Rectal smooth muscle tissue (tissue), 1 donor: ENCODE measurements around the gene PLEKHJ1.
"Not testable (repeated sequence)": the region's sequence is repeated elsewhere in the genome, so short reads cannot be mapped to it uniquely, and the experiment has no call there.

ENCODE experiments used
- H3K27ac ChIP-seq: one replicate; pipeline ENCODE4 v1.7.0; 2013; ENCODE audit warnings: low read depth, low read length, inconsistent platforms
- H3K27me3 ChIP-seq: one replicate; pipeline ENCODE4 v1.7.0; 2013; ENCODE audit warnings: low read length; ENCODE audit not compliant: control insufficient read depth, insufficient read depth
- H3K36me3 ChIP-seq: one replicate; pipeline ENCODE4 v1.7.0; 2013; ENCODE audit warnings: low read length; ENCODE audit not compliant: control insufficient read depth, insufficient read depth
- H3K4me1 ChIP-seq: one replicate; pipeline ENCODE4 v1.7.0; 2013; ENCODE audit warnings: low read length; ENCODE audit not compliant: control insufficient read depth, insufficient read depth
- H3K4me3 ChIP-seq: one replicate; pipeline ENCODE4 v1.7.0; 2013; ENCODE audit warnings: low read length
- H3K9ac ChIP-seq: one replicate; pipeline ENCODE4 v1.7.0; 2013; ENCODE audit warnings: low read length

The PLEKHJ1 gene

DNA sequence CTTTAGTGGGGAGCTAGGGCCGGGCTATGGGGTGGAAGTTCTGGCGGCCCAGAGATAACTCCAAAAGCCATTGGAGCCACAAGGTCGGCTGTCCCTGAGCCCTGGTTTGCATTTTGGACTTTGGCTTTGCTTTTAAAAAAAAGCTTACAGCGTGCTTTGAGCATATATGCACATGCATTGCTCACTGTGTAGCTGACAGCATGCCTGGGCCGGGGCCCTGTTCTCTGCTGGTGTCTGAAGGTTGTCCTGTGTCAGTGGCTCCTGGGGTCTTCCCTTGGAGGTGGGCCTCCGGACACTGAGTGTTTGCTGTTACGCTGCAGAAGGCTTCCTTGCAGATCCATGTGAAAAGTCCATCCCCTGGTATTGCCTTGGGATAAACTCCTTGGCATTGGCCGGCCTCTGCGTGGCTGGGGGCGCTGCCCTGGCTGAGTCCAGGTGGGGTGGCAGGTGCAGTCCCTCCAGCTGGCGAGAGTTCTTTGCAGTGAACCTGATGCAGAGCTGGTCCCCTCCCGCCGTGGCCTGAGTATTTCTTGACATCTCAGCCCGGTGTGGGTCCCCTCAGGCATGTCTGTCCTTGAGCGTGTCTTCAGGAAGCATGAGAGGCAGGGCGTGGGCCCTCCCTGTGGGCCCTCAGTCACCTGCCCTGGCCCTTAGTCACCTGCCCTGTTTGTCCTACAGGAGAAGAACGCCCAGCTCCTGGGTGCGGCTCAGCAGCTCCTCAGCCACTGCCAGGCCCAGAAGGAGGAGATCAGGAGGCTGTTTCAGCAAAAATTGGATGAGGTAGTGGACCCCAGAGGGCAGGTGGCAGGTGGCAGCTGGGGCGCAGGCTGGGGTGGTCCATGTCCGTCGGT lies 23.0 kb downstream of the PLEKHJ1 start:
- Histone ChIP-seq H3K27me3 (no peaks in the 10 kb centered on the region), H3K27ac (peak overlapping the region; percentile 7), H3K9ac (no peak overlapping the region), H3K36me3 (peaks cover 36% of the 10 kb centered on the region), H3K4me1 (no peaks in the 10 kb centered on the region), H3K4me3 (peak overlapping the region; percentile 21)

DNA sequence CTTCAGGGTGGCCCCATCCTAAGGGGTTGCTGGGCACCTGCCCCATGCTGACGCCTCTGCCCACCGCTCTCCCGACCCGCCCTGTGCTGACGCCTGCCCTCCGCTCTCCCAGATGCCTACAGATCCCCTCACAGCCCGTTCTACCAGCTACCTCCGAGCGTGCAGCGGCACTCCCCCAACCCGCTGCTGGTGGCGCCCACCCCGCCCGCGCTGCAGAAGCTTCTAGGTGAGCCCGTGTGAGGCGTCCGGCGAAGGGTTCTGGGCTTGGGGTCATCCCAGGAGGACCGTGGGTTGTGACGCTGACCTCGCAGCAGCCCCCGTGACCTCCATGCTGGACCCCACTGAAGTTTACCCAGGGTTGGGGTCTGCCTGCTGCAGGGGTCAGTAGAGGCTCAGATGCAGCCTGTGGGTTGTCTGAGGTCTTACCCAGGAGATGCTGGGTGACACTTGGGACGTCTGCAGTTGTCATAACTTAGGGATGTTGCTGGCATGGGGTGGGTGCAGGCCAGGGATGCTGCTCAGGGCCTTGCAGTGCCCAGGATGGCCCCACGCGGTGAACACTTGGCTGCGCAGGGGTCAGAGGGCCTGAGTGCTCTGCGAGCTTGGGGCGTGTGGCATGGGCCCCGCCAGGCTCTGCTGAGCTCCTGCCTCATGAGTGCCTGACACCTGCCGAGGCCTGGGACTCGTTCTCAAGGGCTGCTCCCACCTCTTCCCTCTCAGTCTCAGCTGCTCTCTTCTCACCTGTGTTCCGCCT lies 25.0 kb downstream of the PLEKHJ1 start:
- no peak overlapping the region for H3K4me3 ChIP-seq
- H3K9ac ChIP-seq = no peak overlapping the region
- no peak overlapping the region for H3K27ac ChIP-seq
- H3K36me3 ChIP-seq = peaks cover 27% of the 10 kb centered on the region
- H3K4me1 ChIP-seq = no peaks in the 10 kb centered on the region
- no peaks in the 10 kb centered on the region for H3K27me3 ChIP-seq

DNA sequence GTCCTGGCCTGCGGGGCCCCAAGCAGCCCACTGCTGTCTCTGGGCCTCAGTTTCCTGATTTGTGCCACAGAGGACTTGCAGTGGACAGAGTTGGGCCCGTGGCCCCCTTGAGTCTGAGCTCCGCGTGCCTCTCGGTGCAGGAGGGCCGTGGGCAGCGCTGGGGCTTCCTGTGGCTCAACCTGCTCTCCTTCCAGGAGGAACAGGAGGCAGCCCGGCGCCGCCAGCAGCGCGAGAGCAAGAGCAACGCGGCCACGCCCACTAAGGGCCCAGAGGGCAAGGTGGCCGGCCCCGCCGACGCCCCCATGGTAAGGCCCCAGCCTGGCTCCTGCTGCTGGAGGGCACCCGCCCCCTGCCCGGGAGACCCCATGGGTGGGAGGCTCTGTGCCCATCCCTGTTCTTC lies 25.9 kb downstream of the PLEKHJ1 start:
- no peaks in the 10 kb centered on the region for H3K4me1 ChIP-seq
- no peaks in the 10 kb centered on the region for H3K27me3 ChIP-seq
- no peak overlapping the region for H3K9ac ChIP-seq
- no peak overlapping the region for H3K27ac ChIP-seq
- H3K4me3 ChIP-seq = no peak overlapping the region
- peaks cover 22% of the 10 kb centered on the region for H3K36me3 ChIP-seq

DNA sequence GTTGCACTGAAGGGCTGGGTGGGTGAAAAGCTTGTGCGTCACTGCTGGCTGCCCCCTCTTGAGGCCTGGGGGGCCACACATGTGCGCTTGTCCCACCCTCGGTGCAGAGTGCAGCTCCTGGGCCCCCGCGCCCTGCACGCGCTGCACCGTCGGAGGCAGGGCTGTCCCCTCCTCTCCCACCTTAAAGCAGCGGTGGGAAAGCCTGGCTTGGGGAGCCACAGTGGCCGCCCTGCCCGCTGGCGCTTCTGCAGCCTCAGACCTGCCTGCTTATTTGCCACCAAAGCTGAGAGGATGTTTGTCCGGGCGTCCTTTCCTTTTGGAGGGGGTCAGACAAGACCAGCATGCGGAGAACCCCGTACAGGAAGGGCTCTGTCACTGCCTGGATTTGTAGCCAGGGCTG lies 26.7 kb downstream of the PLEKHJ1 start:
- Histone ChIP-seq H3K27ac (no peak overlapping the region), H3K9ac (no peak overlapping the region), H3K4me3 (no peak overlapping the region), H3K4me1 (no peaks in the 10 kb centered on the region), H3K36me3 (peaks cover 19% of the 10 kb centered on the region), H3K27me3 (no peaks in the 10 kb centered on the region)

DNA sequence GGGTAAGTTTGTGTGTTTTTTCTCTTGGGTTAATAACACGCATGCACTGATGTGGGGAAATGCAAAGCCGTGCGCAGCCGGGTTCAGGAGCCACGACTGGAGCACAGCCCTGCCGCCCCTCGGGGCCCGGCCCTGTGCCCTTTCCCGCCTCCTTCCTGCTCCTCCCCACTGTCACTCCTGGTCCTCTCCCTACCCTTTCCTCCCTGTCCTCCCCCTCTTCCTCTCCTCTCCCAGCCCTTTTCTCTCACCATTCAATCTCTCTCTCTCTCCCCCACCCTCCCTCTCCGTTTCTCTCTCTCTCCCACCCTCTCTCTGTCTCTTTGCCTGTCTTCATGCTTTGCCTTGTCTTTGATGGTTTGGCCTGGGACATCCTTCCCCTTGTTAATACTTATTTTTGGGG lies 27.2 kb downstream of the PLEKHJ1 start:
- no peaks in the 10 kb centered on the region for H3K27me3 ChIP-seq
- no peak overlapping the region for H3K4me3 ChIP-seq
- no peaks in the 10 kb centered on the region for H3K4me1 ChIP-seq
- H3K36me3 ChIP-seq = peaks cover 20% of the 10 kb centered on the region
- no peak overlapping the region for H3K27ac ChIP-seq
- no peak overlapping the region for H3K9ac ChIP-seq

DNA sequence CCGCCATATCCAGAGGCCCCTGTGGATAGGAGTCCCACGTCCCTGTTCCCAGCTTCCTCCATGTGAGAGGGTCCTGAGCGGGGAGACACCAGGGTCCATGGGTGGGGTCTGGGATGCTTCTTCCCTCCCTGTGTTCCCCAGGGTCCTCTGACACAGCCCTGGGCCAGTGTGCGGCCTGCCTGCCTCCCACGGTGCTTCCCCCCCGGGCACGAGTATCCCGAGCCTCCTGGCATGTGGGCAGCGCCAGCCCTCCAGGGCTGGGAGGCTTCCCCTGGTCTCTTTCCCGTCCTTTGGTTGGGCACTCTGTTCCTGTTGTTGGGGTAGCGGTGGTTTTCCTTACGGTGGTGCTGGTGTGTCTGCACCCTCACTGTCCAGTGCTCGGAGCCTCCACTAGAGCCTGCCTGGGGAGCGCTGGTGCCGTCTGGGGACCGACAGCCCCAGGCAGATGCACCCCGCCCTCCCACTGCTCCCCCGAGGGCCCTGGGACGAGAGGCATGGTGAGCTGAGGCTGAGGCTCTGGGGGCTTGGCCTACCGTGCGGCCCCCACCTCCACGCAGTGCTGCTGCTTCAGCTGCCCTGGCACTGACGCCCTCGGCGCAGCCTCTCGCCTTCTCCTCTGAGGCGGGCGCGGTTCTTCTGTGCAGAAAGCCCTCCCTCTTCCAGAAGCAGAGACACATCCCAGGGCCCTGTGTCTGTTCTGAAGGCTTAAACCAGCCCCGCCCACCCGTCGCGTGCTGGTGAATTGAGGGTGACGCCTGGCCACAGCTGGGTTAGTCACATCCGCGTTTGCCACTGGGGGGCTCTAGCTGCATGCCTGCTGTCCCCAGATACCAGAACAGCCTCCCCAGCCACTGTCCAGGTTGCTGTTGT lies 27.9 kb downstream of the PLEKHJ1 start:
- H3K4me1 ChIP-seq = no peaks in the 10 kb centered on the region
- H3K9ac ChIP-seq = no peak overlapping the region
- H3K36me3 ChIP-seq = peaks cover 21% of the 10 kb centered on the region
- no peaks in the 10 kb centered on the region for H3K27me3 ChIP-seq
- no peak overlapping the region for H3K27ac ChIP-seq
- H3K4me3 ChIP-seq = no peak overlapping the region

DNA sequence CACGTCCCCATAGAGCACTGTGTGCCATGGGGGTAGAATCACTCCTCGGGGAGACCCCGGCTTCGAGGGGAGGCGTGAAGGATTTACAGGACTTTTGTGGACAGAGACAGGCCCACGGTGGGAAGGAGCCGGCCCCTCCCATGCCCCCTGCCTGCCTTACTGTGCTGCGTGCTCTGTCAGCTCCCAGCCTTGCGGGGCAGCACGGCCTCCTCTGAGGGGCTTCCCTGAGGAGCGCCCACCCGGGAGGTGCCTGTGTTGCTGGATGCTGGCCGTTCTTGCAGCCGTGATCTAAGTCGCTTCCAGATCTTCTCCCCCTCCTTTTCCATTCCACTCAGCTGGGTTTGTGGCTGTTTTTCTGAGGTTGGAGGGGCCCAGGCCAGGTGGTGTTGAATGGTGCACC lies 29.1 kb downstream of the PLEKHJ1 start:
- no peak overlapping the region for H3K27ac ChIP-seq
- H3K4me1 ChIP-seq = no peaks in the 10 kb centered on the region
- H3K36me3 ChIP-seq = peaks cover 19% of the 10 kb centered on the region
- no peak overlapping the region for H3K4me3 ChIP-seq
- no peaks in the 10 kb centered on the region for H3K27me3 ChIP-seq
- no peak overlapping the region for H3K9ac ChIP-seq

DNA sequence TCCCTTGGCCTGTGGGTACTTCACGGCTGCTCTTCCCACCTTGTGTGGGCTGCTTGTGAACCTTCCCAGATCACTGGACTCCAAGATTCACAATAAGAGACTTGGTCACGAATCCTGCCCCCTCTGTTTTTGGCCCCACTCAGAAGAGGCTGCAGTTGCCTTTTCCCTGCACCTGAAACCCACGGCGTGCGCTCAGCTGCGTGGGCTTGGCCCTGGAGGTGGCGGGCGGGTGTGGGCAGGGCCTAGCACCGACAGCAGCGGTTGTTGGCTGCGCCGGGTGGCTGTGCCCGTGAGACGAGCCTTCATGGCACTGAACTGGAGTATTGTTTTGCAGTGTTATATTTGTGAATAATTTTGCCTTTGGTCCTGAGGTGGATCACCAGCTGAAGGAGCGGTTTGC lies 33.8 kb downstream of the PLEKHJ1 start:
- H3K36me3 ChIP-seq = peaks cover 14% of the 10 kb centered on the region
- H3K4me1 ChIP-seq = no peaks in the 10 kb centered on the region
- no peaks in the 10 kb centered on the region for H3K27me3 ChIP-seq
- H3K27ac ChIP-seq = no peak overlapping the region
- no peak overlapping the region for H3K9ac ChIP-seq
- H3K4me3 ChIP-seq = no peak overlapping the region

DNA sequence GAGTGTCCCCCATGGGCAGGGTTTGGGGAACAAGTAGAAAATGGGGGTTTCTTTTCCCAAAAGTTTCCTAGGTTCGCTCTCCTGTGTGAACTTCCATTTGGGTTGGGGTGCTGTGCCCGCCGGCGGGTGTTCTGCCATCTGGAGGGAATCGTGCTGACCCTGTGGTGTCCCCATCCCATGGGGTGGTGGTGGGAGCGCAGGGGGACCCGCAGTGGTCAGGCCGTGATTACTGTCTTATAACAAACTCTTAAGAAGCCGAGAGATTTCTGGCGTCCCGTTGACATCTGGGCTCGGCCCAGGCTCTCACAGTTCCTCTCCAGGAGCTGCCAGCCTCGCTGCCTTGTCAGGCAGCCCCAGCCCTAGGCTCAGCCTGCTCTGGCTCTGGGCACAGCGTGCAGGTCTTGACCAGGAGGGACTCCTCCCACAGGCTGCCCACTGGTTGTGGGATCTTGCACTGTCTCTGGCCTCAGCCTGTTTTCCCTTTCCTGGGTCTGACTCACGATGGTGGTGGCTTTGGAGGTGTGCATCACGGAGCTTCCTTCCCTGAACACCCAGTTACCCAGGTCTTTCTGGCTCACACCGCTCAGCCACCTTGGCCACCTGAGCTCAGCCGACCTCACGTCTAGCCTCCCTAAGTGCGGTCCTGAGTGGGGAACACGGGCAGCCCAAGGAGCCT lies 34.5 kb downstream of the PLEKHJ1 start:
- no peak overlapping the region for H3K9ac ChIP-seq
- H3K4me1 ChIP-seq = no peaks in the 10 kb centered on the region
- no peak overlapping the region for H3K27ac ChIP-seq
- H3K27me3 ChIP-seq = no peaks in the 10 kb centered on the region
- H3K36me3 ChIP-seq = peaks cover 13% of the 10 kb centered on the region
- no peak overlapping the region for H3K4me3 ChIP-seq

DNA sequence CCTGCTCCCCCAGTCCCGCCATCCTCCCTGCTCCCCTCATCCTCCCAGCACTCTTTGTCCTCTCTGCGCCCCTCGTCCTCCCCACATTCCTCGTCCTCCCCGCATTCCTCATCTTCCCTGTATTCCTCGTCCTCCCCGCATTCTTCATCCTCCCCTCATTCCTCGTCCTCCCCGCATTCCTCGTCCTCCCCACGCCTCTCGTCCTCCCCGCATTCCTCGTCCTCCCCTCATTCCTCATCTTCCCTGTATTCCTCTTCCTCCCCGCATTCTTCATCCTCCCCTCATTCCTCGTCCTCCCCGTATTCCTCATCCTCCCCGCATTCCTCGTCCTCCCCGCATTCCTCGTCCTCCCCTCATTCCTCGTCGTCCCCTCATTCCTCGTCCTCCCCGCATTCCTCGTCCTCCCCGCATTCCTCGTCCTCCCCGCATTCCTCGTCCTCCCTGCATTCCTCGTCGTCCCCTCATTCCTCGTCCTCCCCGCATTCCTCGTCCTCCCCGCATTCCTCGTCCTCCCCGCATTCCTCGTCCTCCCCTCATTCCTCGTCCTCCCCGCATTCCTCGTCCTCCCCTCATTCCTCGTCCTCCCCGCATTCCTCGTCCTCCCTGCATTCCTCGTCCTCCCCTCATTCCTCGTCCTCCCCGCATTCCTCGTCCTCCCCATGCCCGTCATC lies 35.4 kb downstream of the PLEKHJ1 start:
- not testable (repeated sequence) for H3K9ac ChIP-seq, H3K4me1 ChIP-seq, H3K4me3 ChIP-seq, H3K27me3 ChIP-seq, H3K27ac ChIP-seq
- H3K36me3 ChIP-seq = peaks cover 15% of the 10 kb centered on the region

DNA sequence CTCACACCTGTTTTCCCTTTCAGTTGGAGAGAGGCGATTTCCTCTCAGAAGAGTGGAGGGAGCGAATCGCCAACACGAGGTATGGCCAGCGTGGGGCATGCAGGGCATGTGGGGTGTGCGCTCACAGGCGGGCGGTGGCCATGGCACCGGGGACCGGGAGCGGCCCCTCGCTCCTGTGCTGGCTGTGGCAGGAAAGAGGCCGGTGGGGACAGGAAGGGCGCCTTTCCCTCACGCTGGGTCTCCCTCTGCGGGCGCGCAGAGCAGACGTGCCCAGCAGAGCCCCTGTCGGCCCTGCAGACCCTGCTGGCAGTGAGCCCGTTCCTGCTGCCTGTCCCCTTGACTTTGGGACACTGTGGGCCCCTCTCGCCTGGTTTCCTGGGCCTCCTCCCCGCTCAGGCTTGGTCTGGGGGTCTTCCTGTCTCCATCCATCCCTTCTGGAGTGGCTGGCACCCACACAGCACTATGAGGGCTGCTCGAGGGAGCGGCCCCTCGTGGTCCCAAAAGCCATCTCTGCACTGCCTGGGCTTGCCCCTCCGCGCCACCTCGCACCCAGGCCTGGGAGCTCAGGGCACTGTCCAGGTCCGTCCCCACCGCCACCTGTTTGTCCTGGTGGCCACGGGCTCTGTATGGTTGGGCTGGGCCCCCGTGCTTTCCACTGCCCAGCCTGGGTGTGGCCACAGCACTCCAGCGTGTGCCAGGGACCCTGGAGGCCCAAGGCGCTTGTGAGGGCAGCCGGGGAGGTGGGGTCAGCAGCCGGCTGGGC lies 36.1 kb downstream of the PLEKHJ1 start:
- H3K36me3 ChIP-seq = peaks cover 17% of the 10 kb centered on the region
- no peaks in the 10 kb centered on the region for H3K4me1 ChIP-seq
- no peak overlapping the region for H3K27ac ChIP-seq
- no peak overlapping the region for H3K4me3 ChIP-seq
- H3K9ac ChIP-seq = no peak overlapping the region
- no peaks in the 10 kb centered on the region for H3K27me3 ChIP-seq
